Kidney capillary endothelial cell (primary cell): ENCODE data around the gene BDH1.
"Not testable (repeated sequence)": the region's sequence is repeated elsewhere in the genome, so short reads cannot be mapped to it uniquely, and the experiment has no call there.

ENCODE experiments used
- DNase-seq: peaks from one replicate; pipeline ENCODE4 v3.0.0-alpha.2; 2018; ENCODE audit warnings: low spot score

The BDH1 gene

DNA sequence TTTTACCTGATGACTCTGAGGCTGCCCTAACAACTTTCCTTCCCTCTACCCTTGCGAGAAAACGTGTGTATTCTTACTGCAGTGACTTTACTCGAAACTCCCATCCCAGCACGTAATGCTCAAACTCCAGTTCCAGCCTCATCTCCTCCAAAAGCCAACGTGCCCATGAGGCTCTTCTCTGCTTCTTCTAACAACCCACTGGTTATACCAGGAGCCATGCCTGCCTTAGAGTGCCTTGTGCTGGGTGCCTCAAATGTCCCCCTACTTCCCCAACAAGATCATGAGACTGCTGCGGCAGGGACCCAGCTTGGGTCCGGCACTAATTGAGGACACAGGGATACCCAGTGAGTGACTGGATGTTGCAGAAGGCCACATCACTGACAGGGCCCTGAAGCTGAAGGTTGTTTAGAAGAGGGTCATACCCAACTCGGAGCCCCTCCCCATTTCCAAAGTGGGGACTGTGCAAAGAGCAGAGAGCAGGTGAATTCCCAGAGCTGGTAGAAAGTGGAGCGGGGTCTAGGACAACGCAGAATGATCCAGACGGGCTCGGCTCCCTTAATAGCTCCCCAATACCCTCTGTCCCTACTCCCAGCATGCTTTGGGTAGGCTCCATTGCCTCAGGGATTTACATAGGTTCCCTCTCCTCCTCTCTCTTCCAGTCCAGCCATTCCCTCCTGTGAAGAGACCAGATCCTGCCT is 71.4 kb downstream of the BDH1 start:
- DNase-seq, result no peak

- DNase-seq, result no peak
Observed at GRCh38 chr3:197482001-197482400, 73.8 kb downstream of the BDH1 start.

GRCh38 chr3:197480320-197480719 is 75.4 kb downstream of the BDH1 start:
- DNase-seq, result no peak

DNA sequence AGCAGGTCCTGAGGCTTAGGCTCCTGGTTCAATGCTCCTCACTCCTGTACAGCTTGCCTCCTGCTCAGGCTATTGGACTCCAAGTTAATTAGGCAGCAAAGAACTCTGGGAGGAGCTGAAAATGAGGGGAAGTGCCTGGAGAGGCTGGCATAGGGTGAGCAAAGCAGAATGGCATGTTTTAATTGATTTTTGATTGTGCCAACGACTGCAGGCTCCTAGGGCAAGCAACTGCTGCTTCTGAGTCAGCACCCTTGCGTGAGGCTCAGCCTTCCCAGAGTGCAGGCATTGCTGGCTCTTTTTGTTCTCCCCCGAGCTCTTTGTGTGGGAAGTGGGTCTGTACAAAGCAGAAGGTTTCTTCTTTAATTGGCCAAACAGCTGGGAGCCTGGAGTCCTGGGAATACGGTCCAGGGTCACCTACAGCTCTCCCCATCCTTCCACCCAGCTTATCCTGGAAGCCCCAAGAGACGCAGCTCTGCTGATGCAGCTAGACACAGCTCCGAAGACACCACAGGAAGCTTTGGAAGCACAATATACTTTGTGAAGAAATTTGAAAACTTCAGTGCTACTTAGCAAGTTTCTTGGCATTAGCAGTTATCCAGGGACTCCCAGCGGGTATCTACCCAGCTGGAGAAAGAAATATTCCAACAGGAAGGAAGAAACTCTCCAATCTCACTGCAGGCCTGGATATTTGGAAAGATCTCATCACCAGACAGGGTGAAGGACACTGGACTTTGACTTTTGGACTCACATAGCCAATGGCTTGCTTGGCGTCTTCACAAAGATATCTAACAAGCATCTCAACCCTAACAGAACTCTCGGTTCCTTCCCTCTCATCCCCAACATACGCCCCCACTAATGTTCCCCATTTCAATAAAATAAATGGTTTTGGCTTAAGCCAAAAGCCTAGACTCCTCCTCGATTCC is 76.8 kb downstream of the BDH1 start:
- no peak for DNase-seq

DNA sequence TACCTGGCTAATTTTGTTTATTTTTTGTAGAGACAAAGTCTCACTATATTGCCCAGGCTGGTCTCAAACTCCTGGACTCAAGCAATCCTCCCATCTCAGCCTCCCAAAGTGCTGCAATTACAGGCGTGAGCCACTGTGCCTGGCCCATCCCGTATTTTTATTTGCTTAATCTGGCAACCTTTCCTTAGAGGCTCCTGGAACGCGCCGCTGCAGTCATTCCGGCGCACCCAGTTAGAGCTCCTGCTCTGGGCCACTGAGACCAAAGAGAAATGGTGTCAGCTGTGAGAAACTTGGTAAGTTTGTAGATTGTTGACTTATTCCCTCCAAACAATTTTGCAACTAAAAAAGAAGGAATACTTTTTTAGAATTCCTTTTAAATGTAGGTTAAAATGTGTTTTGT is 78.0 kb downstream of the BDH1 start:
- not testable (repeated sequence) for DNase-seq

- DNase-seq, result no peak
Observed at GRCh38 chr3:197475997-197476525, 79.7 kb downstream of the BDH1 start.

DNA sequence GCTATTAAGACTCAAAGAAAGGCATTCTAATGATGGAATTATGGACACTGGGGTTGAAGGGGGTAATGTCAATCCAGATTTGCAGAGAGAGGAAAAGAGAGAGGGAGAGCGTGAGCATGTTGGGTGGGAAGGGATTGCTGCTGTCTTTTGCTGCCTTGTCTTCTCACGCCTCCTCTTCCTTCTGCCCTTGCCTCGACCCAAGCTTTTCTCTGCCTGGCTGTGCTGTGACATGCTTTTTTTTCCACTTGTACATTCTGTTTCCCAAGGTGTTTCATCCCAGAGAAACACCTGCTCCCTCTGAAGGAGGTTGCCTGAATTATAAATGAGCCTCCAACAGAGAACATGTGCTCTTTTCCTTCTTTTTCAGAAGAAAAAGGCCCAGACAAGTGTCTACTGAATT is 80.3 kb downstream of the BDH1 start:
- DNase-seq, result no peak

- no peak for DNase-seq
Observed at GRCh38 chr3:197472151-197472550, 83.6 kb downstream of the BDH1 start.

- DNase-seq, result no peak
Observed at GRCh38 chr3:197471221-197472010, 84.4 kb downstream of the BDH1 start.

DNA sequence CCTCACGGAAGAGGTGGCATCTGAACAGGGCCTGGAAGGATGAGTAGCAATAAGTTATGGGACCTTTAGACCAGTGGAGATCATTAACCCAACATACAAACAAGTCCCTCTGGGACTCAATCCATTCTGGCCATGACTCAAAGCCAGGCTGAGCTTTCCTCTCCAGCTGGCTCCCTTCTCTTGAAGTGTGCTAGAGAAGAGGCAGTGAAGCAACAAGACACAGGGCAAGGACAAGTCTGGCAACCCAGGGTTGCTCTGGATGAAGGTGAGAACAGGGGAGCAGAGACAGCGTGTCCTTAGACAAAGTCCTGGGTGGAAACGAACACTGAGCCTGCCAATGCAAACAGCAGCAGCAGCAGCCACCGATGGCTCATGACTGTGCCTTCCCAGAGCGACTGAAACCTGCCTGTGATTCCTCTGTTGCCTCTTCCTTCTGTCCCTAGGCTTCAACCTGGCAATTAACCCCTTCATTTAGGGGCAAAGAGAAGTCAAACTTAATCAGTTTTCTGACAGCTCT is 86.8 kb downstream of the BDH1 start:
- no peak for DNase-seq

GRCh38 chr3:197468167-197468566 is 87.6 kb downstream of the BDH1 start:
- no peak for DNase-seq

DNA sequence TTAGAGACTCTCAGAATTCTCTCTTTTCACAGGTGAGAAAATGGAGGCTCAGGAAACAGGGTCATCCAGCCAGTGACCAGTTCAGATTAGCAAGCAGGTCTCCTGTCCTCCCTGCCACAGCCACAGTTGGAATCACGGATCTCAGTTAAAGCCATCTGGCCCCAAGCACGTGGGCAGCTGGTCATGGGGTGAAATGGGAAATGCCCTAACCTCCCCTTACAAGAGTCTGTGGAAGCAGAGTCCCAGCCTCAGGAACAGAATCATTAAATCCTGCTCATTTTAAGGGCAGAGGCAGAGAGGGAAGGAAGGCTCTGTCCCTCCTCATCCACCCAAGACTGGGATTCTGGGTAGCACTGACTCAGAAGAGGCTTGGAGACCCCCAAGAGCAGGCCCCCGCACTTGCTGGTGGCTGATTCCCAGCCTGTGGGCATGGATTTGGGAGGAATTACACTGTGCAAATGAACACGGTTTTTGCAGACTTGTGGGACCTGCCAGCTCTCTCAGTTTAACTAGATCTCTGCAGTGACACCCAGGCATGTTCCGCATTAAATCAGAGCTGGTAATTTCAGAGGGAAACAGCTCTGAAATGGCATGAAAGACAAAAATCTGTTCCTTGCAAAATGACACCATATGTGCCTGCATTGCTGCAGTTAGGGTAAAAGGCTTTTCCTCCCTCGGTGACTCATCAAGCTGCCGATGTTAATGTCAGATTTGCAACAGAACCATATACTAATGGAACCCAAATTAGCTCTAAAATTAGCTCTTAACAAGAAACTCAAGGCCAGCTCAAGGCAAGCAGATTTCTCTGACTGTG is 89.0 kb downstream of the BDH1 start:
- DNase-seq, result no peak

DNA sequence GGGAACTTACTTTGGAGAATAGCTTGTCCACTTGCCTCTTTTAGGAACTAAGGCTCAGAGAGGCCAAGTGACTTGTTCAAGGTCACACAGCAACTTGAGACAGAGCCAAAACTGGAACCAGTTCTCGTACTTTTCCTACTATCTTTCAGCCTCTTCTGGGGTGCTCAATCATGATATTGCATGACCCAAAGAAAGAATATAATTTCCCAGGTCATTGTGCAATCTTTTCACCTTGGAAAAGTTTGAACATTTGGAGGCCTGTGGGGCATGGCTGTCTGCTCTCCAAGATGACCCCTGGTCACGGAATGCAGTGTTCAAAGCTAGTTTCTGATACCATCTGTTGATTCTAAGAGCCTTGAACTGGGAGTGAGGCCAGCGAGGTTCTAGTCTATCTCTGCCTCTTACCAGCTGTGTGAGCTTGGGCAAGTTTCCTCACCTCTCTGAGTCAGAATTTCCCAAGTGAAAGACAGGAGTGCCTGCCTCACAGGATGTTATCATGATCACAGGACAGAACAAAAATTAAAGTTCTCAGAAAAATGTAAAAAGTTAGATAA is 89.7 kb downstream of the BDH1 start:
- DNase-seq, result no peak

DNA sequence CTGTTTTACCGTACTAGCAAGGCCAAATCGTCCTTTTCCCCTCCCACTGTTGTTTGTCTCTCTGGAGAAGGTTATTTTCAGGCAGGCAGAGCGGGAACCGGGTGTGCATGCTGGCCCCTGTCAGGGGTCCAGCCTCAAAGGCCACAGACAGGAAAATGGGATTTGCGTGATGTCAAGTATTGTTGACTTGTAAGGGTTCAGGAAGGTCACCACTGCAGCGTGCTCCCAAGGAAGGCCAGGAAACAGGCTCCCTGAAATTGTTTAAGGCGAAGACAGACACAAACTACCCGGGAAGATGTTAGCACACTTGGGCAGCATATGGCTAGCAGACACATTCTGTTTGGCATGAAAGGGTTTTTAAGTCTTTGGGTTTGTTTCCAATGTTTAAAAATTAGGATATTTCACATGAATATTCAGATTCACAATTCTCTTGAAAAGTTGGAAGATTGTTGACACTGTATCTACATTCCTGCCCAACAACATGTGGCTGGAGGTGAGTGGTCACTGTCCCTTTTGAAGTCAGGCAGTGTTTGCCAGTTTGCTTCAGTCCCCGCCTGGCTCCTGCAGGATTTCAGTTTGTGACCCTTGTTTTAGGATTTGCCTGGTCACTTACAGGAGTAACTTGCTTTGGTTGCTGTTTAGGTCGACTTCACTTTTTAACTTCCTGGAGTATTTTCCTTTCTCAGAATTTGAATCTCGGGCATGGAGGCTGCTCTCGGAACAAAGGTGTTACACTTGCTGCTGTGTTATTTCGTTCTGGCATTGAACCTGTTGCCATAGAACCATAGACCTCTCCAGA is 90.4 kb downstream of the BDH1 start:
- no peak for DNase-seq

DNA sequence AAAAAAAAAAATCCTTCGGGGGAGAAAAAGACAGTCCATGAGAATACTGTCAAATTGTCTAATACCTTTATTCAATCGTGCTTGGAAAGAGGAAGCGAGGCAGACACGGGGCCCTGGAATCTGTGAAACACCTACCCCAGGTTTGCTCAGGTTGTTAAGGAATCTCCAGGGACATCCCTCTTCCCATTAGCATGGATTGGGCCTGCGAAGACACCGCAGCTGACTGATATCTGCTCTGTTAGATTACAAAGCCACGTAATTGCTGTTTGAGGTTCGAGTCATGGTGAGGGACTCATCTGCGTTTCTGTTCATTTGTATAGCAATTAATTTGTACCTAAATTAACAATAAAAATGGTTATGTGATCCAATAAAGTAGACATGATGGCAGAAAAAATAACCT is 91.0 kb downstream of the BDH1 start:
- no peak for DNase-seq

GRCh38 chr3:197463279-197463678 is 92.5 kb downstream of the BDH1 start:
- no peak for DNase-seq

DNA sequence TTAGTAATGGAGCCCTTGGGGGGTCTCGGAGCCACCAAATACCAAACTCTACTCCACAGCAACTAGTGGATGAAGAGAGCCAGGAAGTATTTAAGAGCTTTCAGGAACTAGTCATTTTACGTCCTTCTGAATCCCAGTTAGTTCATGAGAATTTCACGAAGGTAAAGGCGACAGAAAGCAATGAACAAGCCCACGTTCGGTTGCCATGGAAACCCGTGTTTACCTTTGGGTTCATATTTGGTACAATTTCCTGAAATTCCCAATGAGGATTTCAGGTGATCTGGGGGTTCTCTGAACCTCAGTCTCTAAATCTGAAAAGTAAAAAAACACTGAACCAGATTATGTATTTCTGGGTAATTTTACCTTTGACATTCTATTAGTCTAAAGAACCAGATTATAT is 93.0 kb downstream of the BDH1 start:
- no peak for DNase-seq

DNA sequence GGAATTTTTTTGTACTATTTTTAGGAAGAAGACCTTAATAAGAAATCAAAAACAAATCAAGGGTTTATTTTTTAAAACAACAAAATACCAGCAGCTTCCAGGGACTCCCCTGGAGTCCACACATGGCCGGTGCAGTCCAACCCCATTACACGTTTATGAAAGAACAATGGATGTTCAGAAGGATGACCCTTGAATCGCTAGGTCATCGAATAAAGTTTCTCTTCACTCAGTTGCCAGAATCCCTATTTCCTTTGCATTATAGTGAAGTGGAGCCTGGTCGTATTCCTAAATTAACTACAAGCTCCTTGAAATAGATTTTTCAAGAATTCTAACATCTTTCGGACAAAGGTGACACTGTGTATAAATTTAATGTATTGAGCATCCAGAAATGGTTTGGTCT is 95.1 kb downstream of the BDH1 start:
- no peak for DNase-seq

GRCh38 chr3:197460002-197460401 is 95.8 kb downstream of the BDH1 start:
- DNase-seq, result no peak
